ENCODE data around the gene DPP7.
"Not testable (repeated sequence)": the region's sequence is repeated elsewhere in the genome, so short reads cannot be mapped to it uniquely, and the experiment has no call there.

DPP7 gene

GRCh38 chr9:137068539-137069507 is 45.7 kb downstream of the DPP7 start:
- Histone ChIP-seq H3K27ac (ENCODE audit: insufficient read depth, low read depth, low read length, poor library complexity, severe bottlenecking) (no peak overlapping the region), H3K4me1 (ENCODE audit: control insufficient read depth, insufficient read depth, low read length) (peaks cover 16% of the 10 kb centered on the region), H3K9me3 (ENCODE audit: control insufficient read depth, low read length) (no peaks in the 10 kb centered on the region), H3K27me3 (ENCODE audit: control insufficient read depth, insufficient read depth, low read length, poor library complexity, severe bottlenecking) (peaks cover 22% of the 10 kb centered on the region), H3K36me3 (ENCODE audit: control insufficient read depth, insufficient read depth, low read length) (no peaks in the 10 kb centered on the region), H3K4me3 (ENCODE audit: insufficient read depth, low read depth, low read length) (peak overlapping the region; percentile 50)
- 93 to 95% methylated on average over 17 of the region's 17 CpGs for WGBS, 2 experiments

GRCh38 chr9:137067860-137068538 is 46.5 kb downstream of the DPP7 start:
- WGBS, 2 experiments: 61 to 63% methylated on average over 12 of the region's 12 CpGs

GRCh38 chr9:137066096-137066861 is 48.3 kb downstream of the DPP7 start:
- 93 to 94% methylated on average over 26 of the region's 26 CpGs for WGBS, 2 experiments

More at GRCh38 chr9:137067860-137068538, 46.5 kb downstream of the DPP7 start:
- Histone ChIP-seq H3K4me1 (ENCODE audit: control insufficient read depth, insufficient read depth, low read length) (peaks cover 16% of the 10 kb centered on the region), H3K27ac (ENCODE audit: insufficient read depth, low read depth, low read length, poor library complexity, severe bottlenecking) (no peak overlapping the region), H3K4me3 (ENCODE audit: insufficient read depth, low read depth, low read length) (no peak overlapping the region), H3K36me3 (ENCODE audit: control insufficient read depth, insufficient read depth, low read length) (no peaks in the 10 kb centered on the region), H3K9me3 (ENCODE audit: control insufficient read depth, low read length) (no peaks in the 10 kb centered on the region), H3K27me3 (ENCODE audit: control insufficient read depth, insufficient read depth, low read length, poor library complexity, severe bottlenecking) (peaks cover 18% of the 10 kb centered on the region)

DNA sequence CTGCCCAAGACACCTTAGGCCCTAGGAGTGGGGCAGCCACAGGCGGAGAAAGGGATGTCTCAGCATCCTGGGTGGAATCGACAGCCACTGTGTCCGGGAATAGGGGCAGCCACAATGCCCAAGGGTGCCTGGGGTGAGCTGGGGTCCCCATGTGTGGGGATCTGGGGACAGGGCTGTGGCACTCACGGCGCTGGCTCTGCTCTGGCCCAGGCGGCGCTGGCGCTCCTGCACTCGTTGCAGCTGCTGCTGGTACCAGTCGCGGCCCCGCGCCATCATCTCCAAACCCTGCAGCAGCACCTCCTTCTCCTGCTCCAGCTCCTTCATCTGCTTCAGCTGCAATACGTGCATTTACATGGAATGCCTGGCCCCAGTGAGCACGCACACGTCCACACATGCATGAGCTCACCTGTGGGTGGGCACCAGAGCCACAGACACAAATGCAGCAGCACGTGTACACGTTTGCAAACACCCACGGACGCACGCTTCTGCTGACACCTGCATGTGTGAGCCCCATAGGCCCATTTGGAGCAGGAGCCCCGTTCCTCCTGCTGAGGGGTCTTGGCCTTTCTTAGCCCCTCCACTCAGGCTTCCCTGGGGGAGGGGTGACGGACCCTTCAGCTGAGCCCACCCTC is 49.1 kb downstream of the DPP7 start:
- Histone ChIP-seq H3K27ac (ENCODE audit: insufficient read depth, low read depth, low read length, poor library complexity, severe bottlenecking) (no peak overlapping the region), H3K4me1 (ENCODE audit: control insufficient read depth, insufficient read depth, low read length) (peaks cover 11% of the 10 kb centered on the region), H3K27me3 (ENCODE audit: control insufficient read depth, insufficient read depth, low read length, poor library complexity, severe bottlenecking) (peaks cover 18% of the 10 kb centered on the region), H3K9me3 (ENCODE audit: control insufficient read depth, low read length) (no peaks in the 10 kb centered on the region), H3K4me3 (ENCODE audit: insufficient read depth, low read depth, low read length) (no peak overlapping the region), H3K36me3 (ENCODE audit: control insufficient read depth, insufficient read depth, low read length) (no peaks in the 10 kb centered on the region)
- 93 to 95% methylated on average over 23 of the region's 23 CpGs for WGBS, 2 experiments

More at GRCh38 chr9:137066096-137066861, 48.3 kb downstream of the DPP7 start:
- Histone ChIP-seq H3K36me3 (ENCODE audit: control insufficient read depth, insufficient read depth, low read length) (no peaks in the 10 kb centered on the region), H3K27me3 (ENCODE audit: control insufficient read depth, insufficient read depth, low read length, poor library complexity, severe bottlenecking) (peaks cover 18% of the 10 kb centered on the region), H3K27ac (ENCODE audit: insufficient read depth, low read depth, low read length, poor library complexity, severe bottlenecking) (no peak overlapping the region), H3K9me3 (ENCODE audit: control insufficient read depth, low read length) (no peaks in the 10 kb centered on the region), H3K4me1 (ENCODE audit: control insufficient read depth, insufficient read depth, low read length) (peaks cover 16% of the 10 kb centered on the region), H3K4me3 (ENCODE audit: insufficient read depth, low read depth, low read length) (no peak overlapping the region)

- Histone ChIP-seq H3K36me3 (ENCODE audit: control insufficient read depth, insufficient read depth, low read length) (no peaks in the 10 kb centered on the region), H3K9me3 (ENCODE audit: control insufficient read depth, low read length) (no peaks in the 10 kb centered on the region), H3K27ac (ENCODE audit: insufficient read depth, low read depth, low read length, poor library complexity, severe bottlenecking) (no peak overlapping the region), H3K27me3 (ENCODE audit: control insufficient read depth, insufficient read depth, low read length, poor library complexity, severe bottlenecking) (peaks cover 13% of the 10 kb centered on the region), H3K4me3 (ENCODE audit: insufficient read depth, low read depth, low read length) (no peak overlapping the region), H3K4me1 (ENCODE audit: control insufficient read depth, insufficient read depth, low read length) (peaks cover 11% of the 10 kb centered on the region)
- 88 to 91% methylated on average over 12 of the region's 12 CpGs for WGBS, 2 experiments
These were observed 49.7 kb downstream of the DPP7 start for GRCh38 chr9:137064880-137065164.

DNA sequence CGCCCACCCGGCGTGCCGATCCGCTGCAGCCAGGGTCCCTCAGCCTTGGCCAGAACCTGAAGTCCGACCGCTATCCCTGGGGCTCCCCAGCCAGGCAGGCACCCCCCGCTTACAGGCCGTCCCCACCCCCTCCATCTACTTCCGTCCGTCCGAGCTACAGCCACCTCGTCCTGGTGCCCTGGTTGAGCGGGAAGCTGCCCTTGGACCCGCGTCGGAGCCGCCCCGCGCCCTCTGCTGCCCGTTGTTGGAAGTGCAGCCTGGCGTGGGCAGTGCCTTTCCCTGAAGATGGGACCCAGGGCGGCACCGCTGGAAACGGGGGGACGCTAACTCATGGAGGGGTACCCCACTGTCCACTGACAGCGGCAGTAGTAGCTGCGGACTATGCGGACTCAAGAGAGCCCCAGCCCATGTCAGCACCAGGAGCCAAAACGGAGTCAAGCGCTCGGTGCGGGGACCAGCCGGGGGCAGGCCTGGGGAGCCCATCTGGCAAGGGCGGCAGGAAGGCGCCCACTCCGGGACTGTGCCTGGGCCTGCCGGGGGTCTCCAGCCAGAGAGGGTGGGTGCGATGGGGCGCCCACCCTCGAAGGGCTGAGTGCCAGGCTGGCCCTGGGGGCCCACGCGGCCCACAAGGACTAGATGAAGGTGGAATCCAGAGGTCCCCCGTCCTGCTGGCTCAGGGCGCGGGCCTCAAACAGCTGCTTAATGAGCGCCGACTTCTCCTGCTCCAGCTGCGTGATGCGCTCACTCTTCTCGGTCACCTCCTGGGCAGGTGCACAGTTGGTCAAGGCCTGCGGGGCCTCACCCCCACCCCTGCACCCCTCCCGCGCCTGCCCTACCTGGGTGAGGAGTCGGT is 50.3 kb downstream of the DPP7 start:
- H3K4me3 ChIP-seq (ENCODE audit: insufficient read depth, low read depth, low read length): no peak overlapping the region
- H3K36me3 ChIP-seq (ENCODE audit: control insufficient read depth, insufficient read depth, low read length): no peaks in the 10 kb centered on the region
- peaks cover 7% of the 10 kb centered on the region for H3K4me1 ChIP-seq (ENCODE audit: control insufficient read depth, insufficient read depth, low read length)
- 61 to 62% methylated on average over 55 of the region's 55 CpGs for WGBS, 2 experiments
- H3K27me3 ChIP-seq (ENCODE audit: control insufficient read depth, insufficient read depth, low read length, poor library complexity, severe bottlenecking): peaks cover 7% of the 10 kb centered on the region
- no peak overlapping the region for H3K27ac ChIP-seq (ENCODE audit: insufficient read depth, low read depth, low read length, poor library complexity, severe bottlenecking)
- no peaks in the 10 kb centered on the region for H3K9me3 ChIP-seq (ENCODE audit: control insufficient read depth, low read length)

GRCh38 chr9:137063311-137064026 is 51.1 kb downstream of the DPP7 start:
- Histone ChIP-seq H3K36me3 (ENCODE audit: control insufficient read depth, insufficient read depth, low read length) (no peaks in the 10 kb centered on the region), H3K4me3 (ENCODE audit: insufficient read depth, low read depth, low read length) (no peak overlapping the region), H3K27me3 (ENCODE audit: control insufficient read depth, insufficient read depth, low read length, poor library complexity, severe bottlenecking) (peaks cover 2% of the 10 kb centered on the region), H3K9me3 (ENCODE audit: control insufficient read depth, low read length) (no peaks in the 10 kb centered on the region), H3K4me1 (ENCODE audit: control insufficient read depth, insufficient read depth, low read length) (no peaks in the 10 kb centered on the region), H3K27ac (ENCODE audit: insufficient read depth, low read depth, low read length, poor library complexity, severe bottlenecking) (no peak overlapping the region)
- WGBS, 2 experiments: 91 to 92% methylated on average over 26 of the region's 26 CpGs

- WGBS, 2 experiments: 92 to 93% methylated on average over 6 to 7 of the region's 9 CpGs
- not testable (repeated sequence) for H3K36me3 ChIP-seq (ENCODE audit: control insufficient read depth, insufficient read depth, low read length); H3K4me3 ChIP-seq (ENCODE audit: insufficient read depth, low read depth, low read length); H3K9me3 ChIP-seq (ENCODE audit: control insufficient read depth, low read length); H3K4me1 ChIP-seq (ENCODE audit: control insufficient read depth, insufficient read depth, low read length); H3K27me3 ChIP-seq (ENCODE audit: control insufficient read depth, insufficient read depth, low read length, poor library complexity, severe bottlenecking); H3K27ac ChIP-seq (ENCODE audit: insufficient read depth, low read depth, low read length, poor library complexity, severe bottlenecking)
These were observed 51.7 kb downstream of the DPP7 start for GRCh38 chr9:137062798-137063197.

DNA sequence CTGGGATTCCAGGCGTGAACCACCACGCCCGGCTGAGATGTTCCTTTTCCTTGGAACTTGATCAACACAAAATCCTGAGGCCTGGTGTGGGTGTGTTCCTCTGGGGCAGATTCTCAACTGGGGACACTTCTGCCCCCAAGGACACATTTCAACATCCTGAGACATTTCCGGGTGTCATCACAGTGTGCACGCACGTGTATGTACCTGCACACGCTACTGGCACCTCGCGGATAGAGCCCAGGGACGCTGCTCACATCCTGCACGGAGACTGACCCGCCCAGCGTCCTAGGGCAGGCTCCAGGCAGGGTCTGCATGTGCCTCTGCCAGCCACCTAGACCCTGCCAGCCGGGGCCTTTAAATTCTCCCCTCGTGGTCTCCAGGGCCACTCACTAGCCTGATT is 52.1 kb downstream of the DPP7 start:
- WGBS, 2 experiments: 91 to 92% methylated on average over 15 of the region's 15 CpGs
- Histone ChIP-seq H3K36me3 (ENCODE audit: control insufficient read depth, insufficient read depth, low read length) (no peaks in the 10 kb centered on the region), H3K4me3 (ENCODE audit: insufficient read depth, low read depth, low read length) (no peak overlapping the region), H3K9me3 (ENCODE audit: control insufficient read depth, low read length) (no peaks in the 10 kb centered on the region), H3K27ac (ENCODE audit: insufficient read depth, low read depth, low read length, poor library complexity, severe bottlenecking) (no peak overlapping the region), H3K27me3 (ENCODE audit: control insufficient read depth, insufficient read depth, low read length, poor library complexity, severe bottlenecking) (peaks cover 6% of the 10 kb centered on the region), H3K4me1 (ENCODE audit: control insufficient read depth, insufficient read depth, low read length) (no peaks in the 10 kb centered on the region)
